Measurements from ENCODE around the gene MRPS27.
A peak's percentile ranks its signal among the peaks of the same experiment; 100 is the strongest.
"Not testable (repeated sequence)": the region's sequence is repeated elsewhere in the genome, so short reads cannot be mapped to it uniquely, and the experiment has no call there.

Gene MRPS27

DNA sequence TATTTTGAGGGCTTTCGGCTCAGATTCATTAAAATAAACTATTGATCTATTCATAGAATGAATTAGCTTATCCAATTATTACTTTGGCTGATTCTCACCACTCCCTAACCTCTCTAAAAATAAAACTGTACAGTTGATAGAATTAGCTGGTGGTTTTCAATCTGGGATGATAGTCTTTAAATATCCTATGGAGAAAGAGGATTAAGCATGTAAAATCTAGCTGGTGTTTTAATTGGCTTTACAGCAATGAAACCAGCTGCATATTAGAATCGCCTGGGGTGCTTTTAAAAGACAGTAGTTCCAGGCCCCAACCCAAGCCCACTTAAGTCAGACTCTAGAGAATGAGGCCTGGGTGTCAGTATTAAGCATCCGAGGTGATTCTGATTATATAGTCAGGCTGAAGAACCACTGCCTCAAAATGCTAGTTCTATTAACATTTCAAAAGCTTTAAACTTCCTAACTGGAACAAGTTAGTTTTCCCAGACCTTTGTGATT, 117.7 kb downstream of the MRPS27 start:
- DNase-seq (ENCODE audit: low spot score), result no peak

DNA sequence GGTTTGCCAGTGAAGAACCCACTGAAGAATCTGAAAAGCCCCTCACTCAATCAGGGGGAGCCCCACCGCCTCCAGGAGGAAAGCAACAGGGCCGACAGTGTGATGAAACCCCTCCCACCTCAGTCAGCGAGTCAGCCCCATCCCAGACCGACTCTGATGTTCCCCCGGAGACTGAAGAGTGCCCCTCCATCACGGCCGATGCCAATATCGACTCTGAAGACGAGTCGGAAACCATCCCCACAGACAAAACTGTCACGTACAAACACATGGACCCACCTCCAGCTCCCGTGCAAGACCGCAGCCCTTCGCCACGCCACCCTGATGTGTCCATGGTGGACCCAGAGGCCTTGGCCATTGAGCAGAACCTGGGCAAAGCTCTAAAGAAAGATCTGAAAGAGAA, 120.4 kb downstream of the MRPS27 start:
- no peak for DNase-seq (ENCODE audit: low spot score)

- DNase-seq (ENCODE audit: low spot score), result no peak
These were observed 122.6 kb downstream of the MRPS27 start for GRCh38 chr5:72197393-72197792.

- DNase-seq (ENCODE audit: low spot score), result no peak
These were observed 124.5 kb downstream of the MRPS27 start for GRCh38 chr5:72195581-72195980.

DNA sequence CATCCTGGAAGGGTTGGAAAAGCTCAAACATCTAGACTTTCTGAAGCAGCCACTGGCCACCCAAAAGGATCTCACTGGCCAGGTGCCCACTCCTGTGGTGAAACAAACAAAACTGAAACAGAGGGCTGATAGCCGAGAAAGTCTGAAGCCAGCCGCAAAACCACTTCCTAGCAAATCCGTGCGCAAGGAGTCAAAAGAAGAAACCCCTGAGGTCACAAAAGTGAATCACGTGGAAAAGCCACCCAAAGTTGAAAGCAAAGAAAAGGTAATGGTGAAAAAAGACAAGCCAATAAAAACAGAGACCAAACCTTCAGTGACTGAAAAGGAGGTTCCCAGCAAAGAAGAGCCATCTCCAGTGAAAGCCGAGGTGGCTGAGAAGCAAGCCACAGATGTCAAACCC, 125.2 kb downstream of the MRPS27 start:
- no peak for DNase-seq (ENCODE audit: low spot score)

DNA sequence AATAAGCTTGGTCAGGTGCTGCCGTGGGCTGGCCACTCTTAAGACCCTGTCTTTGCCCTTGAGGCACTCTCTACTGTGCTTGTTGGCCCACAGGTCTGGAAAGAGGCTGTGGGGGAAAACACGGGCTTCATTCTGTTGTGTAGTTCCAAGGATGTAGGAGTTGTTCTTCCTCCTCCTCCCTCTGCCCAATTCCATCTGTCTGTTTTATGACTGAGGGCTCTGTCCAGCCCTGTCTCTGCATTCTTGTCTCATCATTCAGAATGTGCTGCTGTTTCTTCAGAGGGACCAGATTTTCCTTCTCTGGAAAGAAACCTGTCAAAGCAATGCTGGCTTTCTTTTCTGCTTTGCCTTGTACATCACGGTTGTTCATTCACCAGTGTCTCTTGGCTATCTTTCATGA, 128.6 kb downstream of the MRPS27 start:
- DNase-seq (ENCODE audit: low spot score), result no peak

GRCh38 chr5:72189146-72189545, 130.9 kb downstream of the MRPS27 start:
- DNase-seq (ENCODE audit: low spot score), result no peak

- no peak for DNase-seq (ENCODE audit: low spot score)
These were observed 131.9 kb downstream of the MRPS27 start for GRCh38 chr5:72188166-72188565.

GRCh38 chr5:72187388-72188075, 132.5 kb downstream of the MRPS27 start:
- DNase-seq (ENCODE audit: low spot score), result no peak

GRCh38 chr5:72185496-72186329, 134.3 kb downstream of the MRPS27 start:
- DNase-seq (ENCODE audit: low spot score), result no peak

GRCh38 chr5:72184408-72184807, 135.6 kb downstream of the MRPS27 start:
- no peak for DNase-seq (ENCODE audit: low spot score)

DNA sequence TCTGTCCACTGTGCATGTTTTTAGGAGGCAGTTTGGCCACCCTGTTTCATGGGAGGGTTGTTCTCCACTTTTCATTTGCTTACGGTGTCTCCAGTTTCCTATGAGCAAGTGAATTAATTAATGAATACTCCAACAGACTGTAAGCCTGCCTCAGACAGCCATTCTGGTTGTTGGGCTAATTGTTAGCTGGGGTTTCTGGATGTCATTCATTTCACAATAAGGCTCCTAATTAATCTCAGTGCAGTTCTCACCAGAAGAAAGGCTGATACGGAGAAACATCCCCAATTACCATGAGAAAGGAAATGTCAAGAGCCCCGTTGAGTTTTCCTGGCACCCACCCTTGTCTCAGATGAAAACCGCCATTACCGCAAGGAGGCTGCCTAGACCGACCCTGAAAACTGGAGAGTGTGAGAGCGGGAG, 136.9 kb downstream of the MRPS27 start:
- DNase-seq (ENCODE audit: low spot score), result no peak

GRCh38 chr5:72182686-72183085, 137.4 kb downstream of the MRPS27 start:
- DNase-seq (ENCODE audit: low spot score), result no peak

DNA sequence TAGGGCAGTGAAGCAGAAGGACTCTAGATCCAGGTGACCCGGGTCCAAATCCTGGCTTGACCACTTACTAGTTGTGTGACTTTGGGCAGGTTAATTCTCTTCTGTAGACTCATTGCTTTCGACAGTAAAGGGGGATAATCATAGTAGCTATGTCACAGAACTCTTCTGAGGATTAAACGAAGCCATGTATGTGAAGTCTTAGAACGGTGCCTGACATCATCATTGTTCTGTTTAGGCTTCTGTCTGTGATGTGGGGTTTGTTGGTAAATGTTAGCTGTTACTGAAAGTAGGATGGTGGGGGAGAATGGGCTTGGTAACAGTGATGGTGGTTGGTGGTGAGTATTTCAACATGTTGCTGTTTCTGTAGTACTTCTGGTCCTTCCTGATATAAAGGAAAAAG, 139.1 kb downstream of the MRPS27 start:
- no peak for DNase-seq (ENCODE audit: low spot score)

- peak; percentile 86 for DNase-seq (ENCODE audit: low spot score)
These were observed 140.1 kb downstream of the MRPS27 start for GRCh38 chr5:72179816-72180440.

- no peak for DNase-seq (ENCODE audit: low spot score)
These were observed 140.8 kb downstream of the MRPS27 start for GRCh38 chr5:72179028-72179815.

DNA sequence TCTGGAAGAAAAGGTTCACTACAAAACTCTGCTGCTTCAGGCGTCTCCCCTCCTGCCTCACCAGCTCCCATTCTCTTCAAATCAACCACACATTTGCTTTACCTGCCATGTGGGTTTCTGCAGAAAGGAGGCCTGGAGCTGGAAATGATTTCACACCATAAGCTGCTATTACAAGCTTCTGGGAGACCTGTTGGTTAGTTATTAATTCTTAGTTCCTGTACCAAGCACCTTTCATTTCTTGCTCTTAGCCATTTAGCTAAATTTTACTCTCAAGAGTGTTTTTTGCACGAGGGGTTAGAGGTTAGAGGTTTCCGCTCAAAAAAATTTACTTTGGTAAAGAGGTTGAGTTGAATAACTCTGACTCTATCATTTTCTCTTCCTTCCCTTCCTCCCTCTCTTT, 142.5 kb downstream of the MRPS27 start:
- no peak for DNase-seq (ENCODE audit: low spot score)

GRCh38 chr5:72172786-72173185, 147.3 kb downstream of the MRPS27 start:
- peak; percentile 63 for DNase-seq (ENCODE audit: low spot score)

DNA sequence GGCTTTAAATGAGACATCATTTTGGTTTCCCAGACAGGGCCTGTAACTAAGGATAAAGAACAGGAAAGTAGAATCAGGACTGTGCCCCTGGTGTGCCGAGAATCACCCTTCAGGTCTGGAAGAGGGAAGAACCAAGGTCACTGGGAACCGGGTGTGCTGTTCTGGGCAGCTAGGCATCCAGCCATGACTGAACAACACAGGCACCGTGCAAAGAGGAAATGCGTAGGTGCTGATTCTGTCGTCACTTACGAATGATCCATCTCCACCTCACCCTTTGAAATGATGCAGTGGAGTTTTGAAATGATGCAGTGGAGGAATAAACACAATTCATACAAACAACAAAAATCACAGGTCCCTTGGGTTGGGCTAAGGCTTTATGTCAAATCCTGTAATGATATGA, 148.4 kb downstream of the MRPS27 start:
- DNase-seq (ENCODE audit: low spot score), result no peak

GRCh38 chr5:72171181-72171580, 148.9 kb downstream of the MRPS27 start:
- not testable (repeated sequence) for DNase-seq (ENCODE audit: low spot score)

- no peak for DNase-seq (ENCODE audit: low spot score)
These were observed 149.9 kb downstream of the MRPS27 start for GRCh38 chr5:72170101-72170500.
